GM19099 (cell line): Measurements from ENCODE around the gene KLHL17.
A peak's percentile ranks its signal among the peaks of the same experiment; 100 is the strongest.

Experiments
- POLR2A ChIP-seq: IDR thresholded peaks from 3 replicates; pipeline ENCODE4 v1.6.1; 2011; ENCODE audit warnings: low read depth; ENCODE audit not compliant: insufficient read length; ENCODE audit errors: extremely low read depth

The KLHL17 gene

DNA sequence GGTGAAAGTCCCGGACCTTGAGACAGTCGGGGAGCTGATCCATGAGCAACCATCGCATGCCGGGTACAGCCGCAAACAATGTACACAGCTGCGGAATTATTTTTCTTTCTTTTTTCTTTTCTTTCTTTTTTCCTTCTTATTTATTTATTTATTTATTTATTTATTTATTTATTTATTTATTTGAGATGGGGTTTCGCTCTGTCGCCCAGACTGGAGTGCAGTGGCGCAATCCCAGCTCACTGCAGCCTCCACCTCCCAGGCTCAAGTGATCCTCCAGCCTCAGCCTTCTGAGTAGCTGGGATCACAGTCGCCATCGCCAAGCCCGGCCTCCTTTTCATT, 24.1 kb downstream of the KLHL17 start:
- TF ChIP-seq POLR2A = no peak

DNA sequence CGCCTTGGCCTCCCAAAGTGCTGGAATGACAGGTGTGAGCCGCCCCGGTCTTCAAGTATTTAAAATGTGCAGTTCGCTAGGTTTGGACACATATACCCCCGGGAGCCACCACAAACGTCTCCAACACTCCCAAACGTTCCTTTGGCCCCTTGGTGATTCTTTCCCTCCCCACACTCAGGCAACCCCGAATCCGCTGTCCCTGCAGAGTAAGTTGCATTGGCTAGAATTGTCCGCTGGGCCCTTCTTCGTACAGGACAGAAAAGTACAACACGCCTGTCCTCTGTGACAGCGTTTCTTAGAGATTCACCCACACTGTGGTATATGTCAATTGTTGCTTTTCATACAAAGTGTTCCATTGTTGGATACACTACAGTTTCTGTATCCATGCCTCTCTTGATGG, 24.7 kb downstream of the KLHL17 start:
- TF ChIP-seq POLR2A = no peak

DNA sequence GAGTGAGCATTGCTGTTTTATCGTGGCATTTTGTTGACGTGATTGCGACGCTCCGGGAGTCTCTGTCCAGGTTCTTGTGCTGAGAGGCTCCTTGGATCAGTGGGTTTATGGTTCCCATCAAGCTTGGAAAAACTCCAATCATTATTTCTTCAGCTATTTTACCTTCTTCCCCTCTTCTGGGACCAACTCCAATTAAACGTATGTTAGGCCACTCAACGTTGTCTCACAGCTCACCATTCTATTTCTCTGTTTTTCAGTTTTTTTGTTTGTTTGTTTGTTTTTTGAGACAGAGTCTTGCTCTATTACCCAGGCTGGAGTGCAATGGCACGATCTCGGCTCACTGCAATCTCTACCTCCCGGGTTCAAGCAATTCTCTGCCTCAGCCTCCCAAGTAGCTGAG, 31.5 kb downstream of the KLHL17 start:
- TF ChIP-seq POLR2A = no peak

DNA sequence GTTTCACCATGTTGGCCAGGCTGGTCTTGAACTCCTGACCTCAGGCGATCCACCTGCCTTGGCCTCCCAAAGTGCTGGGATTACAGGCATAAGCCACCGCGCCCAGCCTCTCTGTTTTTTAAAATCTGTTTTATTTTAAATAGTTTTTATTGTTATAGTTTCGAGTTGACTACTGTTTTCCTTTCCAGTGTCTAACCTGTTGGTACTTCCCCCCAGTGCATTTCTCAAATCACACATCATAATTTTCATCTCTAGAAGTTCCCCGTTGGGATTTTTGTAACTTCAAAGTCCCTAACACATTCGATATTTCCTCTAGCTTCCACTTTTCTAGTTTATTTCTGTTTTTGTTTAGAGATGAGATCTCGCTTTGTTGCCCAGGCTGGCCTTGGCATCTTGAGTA, 32.0 kb downstream of the KLHL17 start:
- TF ChIP-seq POLR2A = no peak

DNA sequence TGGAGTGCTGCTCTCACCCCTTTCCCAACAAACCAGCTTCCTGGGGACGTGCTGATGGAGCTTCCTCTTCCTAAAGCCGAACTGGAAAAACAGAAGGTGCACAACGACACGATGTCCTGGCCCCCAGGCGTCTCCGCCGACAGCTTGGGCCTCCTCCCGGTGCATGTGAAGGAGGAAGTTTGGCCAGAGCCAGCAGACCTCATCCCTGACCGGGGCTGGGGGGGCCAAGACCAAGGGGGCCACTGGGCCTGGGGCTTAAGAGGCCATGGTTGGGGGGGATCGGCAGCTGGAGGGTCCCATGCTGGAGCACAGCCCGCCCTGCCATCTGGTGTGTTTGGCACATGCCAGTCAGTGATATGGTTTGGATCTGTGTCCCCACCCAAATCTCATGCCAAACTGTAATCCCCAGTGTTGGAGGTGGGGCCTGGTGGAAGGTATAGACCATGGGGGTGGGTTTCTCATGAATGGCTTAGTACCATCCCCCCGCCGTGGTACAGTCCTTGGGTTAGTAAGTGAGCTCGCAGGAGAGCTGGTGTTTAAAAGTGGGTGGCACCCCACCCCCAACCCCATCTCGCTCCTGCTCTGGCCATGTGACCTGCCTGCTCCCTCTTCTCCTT, 33.1 kb downstream of the KLHL17 start:
- no peak for TF ChIP-seq POLR2A

DNA sequence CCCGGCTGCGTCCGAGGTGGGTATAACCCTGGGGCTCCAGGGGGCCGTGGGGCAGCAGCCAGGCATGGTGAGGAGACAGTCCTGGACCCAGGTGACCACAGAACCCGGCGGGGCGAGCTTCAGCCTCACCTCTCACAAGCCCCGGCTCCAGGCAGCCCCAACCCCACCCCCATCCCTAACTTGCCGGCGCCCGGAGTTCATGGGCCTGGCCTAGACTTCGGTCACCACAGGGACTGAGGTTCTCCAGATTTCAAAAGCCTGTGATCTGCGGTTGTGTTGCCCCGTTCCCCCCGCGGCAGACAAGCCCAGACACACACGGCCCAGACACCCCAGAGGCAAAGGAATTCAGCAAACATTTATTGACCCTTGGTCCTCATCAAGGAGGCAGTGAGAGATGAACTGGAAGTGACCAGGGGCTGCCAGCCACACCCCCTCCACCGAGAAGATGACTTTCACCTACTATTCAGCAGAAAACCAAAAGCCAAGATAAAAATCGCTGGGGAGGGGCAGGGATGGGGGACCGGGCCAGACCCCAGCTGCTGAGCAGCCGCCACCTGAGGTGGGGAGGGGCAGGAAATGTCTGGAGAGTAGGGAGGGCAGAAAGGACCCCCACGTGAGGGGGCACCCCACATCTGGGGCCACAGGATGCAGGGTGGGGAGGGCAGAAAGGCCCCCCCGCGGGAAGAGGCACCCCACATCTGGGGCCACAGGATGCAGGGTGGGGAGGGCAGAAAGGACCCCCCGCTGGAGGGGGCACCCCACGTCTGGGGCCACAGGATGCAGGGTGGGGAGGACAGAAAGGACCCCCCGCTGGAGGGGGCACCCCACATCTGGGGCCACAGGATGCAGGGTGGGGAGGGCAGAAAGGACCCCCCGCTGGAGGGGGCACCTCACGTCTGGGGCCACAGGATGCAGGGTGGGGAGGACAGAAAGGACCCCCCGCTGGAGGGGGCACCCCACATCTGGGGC, 35.6 kb downstream of the KLHL17 start:
- no peak for TF ChIP-seq POLR2A

DNA sequence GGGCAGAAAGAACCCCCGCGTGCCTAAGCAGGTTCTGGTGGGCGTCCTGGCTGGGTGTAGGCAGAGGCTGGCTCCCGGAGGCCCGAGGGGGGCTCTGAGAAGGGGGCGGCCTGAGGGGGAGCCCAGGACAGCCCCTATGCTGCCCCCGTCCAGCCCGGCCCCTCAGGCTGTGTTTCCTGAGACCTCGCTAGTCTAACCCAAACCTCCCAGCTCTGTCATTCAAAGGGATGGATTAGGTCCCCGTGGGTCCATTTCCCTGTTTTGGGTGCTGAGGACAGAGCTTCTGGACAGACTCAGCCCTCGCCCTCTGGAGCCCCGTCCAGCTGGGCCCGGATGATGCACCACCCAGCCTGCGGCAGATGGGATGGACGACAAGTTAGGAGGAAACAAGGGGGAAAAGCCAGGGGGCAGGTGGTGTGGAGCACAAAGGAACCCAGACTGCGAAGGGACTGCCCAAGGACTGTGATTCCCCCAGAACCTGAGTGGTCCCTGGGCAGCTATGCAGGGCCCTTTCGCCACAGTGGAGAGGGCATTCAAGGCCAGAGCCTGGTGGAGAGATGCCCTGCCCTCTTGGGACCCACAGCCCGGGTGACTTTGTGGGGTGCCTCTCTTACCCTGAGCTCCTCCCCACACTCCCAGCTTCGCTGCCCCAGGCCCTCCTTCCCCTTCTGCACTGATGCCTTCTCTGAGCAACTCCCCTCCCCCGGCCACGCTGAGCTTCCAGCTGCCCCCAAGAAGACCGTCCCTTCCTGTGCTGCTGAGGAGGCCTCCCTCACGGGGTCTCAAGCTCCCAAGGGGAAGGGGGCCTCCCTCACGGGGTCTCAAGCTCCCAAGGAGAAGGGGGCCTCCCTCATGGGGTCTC, 36.7 kb downstream of the KLHL17 start:
- TF ChIP-seq POLR2A = no peak

DNA sequence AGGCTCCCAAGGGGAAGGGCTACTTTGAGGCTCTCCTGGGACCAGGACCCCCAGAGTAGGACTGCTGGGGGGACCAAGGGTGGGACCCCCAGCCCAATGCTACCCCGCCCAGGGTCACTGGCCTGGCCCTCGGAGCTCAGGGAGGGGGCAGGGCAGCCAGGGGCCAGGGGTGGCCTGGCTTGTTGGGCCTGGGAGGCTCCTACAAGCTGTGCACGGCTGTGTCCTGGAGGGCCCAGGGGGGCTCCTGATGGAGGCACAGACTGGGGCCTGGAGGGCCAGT, 37.3 kb downstream of the KLHL17 start:
- TF ChIP-seq POLR2A = no peak

DNA sequence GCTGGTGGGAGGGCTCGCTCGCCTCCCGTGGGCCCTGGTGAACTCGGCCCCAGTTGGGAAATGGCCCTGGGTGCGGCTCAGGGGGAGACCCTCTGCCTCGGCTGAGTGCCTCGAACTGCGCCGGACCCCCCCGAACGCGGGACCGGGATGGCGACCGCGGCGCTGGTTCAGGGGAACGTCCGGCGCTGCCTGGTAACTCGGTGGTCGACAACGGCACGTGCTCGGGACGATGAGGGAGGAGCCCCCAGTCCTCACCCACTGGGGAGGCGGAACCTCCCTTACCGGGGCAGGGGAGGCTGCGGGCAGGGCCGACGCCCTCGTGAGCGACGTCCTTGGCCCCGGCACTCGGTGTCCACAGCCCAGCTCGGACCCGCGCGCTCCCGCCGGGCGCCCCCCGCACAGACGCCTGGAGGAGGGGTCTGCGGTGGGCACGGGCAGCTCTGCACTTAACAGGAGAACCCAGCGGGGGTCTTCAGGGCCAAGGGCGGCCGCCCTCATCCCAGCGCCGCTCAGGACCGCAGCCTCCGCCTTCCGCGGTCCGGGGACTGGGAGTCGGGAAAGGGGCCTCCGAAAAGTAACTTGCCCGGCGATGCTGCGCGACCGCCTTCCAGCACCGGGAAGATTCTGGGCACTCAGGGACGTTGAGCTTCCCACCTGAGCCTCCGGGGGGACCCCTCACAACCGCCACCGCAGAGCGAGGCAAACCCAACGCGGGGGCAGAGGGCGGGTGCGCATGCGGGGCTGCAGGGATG, 37.8 kb downstream of the KLHL17 start:
- TF ChIP-seq POLR2A = no peak

DNA sequence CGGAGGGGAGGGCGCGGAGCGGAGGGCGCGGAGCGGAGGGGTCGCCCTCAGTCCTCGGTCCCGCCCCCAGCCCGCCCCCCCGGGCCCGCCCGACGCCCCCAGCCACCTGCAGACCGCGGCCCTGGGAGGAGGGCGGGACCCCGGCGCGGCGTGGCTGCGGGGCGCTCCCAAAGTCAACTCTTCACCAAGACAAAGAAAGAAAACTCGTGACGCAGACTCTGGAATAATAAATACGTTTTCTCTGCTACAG, 38.3 kb downstream of the KLHL17 start:
- no peak for TF ChIP-seq POLR2A

DNA sequence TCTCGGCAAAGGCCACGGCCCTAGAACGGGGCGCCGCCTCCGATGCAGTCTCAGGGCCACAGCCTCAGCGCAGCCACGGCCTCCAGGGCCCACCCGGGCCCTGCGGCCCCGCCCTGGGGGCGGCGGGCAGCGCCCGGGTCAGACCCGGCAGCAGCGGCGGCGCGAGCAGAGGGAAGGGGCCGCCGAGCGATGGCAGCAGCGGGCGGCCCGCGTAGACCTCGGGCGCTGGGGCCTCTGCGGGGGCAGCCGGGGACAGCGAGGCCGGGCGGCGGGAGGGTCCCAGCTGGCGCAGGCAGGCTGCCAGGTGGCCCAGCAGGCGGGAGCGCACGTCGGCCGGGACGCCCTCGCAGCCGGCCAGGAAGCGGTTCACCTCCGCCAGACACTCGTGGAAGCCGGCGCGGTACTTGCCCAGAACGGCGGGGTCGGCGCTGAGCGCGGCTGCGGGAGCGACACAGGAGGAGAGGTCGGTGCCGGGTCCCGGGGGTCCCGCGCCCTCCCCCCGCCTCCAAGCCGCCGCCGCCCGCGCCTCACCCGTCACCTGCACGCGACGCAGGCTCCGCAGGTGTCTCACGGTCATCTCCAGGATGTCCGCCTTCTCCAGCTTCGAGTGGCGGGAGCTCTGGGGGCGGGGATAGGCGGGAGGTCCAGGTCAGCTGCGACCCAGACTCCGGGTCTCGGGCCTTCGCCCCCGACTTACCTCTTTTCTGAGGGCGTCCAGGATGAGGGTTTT, 38.8 kb downstream of the KLHL17 start:
- no peak for TF ChIP-seq POLR2A

DNA sequence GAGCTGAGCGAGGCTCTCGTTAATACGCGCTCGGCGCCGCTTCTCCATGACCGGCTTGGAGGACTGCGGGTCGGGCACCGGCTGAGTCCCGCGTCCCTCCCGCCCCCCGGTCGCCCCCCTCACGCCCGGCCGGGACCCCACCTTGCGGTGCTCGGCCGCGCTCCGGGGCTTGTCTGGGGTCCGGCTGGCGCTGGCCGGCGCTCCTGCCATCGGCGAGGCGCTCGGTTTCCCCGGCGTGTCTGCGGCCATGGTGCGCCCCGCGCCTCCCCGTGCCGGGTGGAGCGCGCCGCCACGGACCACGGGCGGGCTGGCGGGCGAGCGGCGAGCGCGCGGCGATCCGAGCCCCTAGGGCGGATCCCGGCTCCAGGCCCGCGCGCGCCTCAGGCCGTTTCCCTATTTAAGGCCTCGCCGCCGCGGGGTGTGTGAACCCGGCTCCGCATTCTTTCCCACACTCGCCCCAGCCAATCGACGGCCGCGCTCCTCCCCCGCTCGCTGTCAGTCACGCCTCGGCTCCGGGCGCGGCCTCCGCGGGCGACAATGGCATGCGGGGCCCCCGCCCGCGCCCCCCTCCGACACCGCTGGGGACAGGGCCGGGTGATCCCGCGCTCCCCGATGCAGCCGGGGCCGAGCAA, 39.5 kb downstream of the KLHL17 start, which contains the start of gene HES4:
TSS of gene HES4 (minus strand) at position 373 of the 632 bp plus-strand sequence. CDS start at position 249, 124 bp downstream.
- peak; percentile 57 for TF ChIP-seq POLR2A

DNA sequence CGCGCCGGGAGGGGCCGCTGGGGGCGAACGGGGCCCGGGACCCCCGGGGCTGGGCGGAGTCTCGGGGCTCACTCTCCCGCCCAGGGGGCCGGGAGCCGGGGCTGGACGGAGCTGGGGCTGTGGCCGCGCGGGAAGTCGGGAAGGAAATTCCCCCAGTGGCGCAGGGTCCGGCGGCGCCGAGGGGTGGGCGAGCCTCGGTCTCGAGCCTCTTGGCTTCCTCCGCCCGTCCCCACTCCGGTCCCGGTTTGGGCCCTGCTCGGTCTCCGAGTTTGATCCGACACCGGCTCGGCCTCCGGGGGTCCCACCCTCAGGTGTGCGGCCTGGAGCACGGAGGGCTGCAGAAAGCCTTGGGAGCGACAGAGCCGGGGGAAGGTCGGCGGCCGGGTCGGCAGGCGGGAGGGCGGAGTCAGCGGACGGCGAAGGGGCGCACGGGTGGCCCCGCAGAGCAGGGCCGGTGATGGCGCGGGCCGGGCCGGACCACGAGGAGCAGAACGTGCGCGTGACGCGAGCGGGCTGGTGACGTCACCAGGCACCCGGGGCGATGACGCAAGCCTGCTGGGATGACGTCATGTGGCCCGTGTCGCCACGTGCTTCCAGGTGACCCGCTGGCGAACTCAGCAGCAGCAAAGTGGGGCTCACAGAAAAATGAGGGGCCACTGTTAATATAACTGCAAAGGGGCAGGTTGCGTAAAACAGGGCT, 40.1 kb downstream of the KLHL17 start:
- TF ChIP-seq POLR2A = no peak
